Activated CD4-positive, alpha-beta T cell treated with anti-CD3 and anti-CD28 coated beads, Interleukin-2, amount 10 ng/mL, durations not matched to agents 24 days and 14 days (primary cell): ENCODE results near the gene ITGAE. TPM values are rescaled to one million over a fixed set of nuclear protein-coding genes. Genes with fewer than 3 reads are reported as not detected.
"Not testable (repeated sequence)": the region's sequence is repeated elsewhere in the genome, so short reads cannot be mapped to it uniquely, and the experiment has no call there.

Experiments used
- DNase-seq: peaks from one replicate; pipeline ENCODE4 v3.0.0; 2022
- H3K27ac Mint-ChIP-seq: one replicate; pipeline ENCODE4 v1.8.0; 2022; ENCODE audit warnings: mild to moderate bottlenecking, mixed read lengths
- H3K27me3 Mint-ChIP-seq: one replicate; pipeline ENCODE4 v1.8.0; 2022; ENCODE audit warnings: mixed read lengths
- H3K36me3 Mint-ChIP-seq: one replicate; pipeline ENCODE4 v1.8.0; 2022; ENCODE audit warnings: low read depth, mild to moderate bottlenecking, mixed read lengths
- H3K4me1 Mint-ChIP-seq: one replicate; pipeline ENCODE4 v1.8.0; 2021; ENCODE audit warnings: mixed read lengths
- H3K4me3 Mint-ChIP-seq: one replicate; pipeline ENCODE4 v1.8.0; 2022; ENCODE audit warnings: mild to moderate bottlenecking, moderate library complexity, mixed read lengths
- H3K9me3 Mint-ChIP-seq: one replicate; pipeline ENCODE4 v1.8.0; 2021; ENCODE audit warnings: mixed read lengths
- intact Hi-C: fragments of 100-400 bp; cut with micrococcal nuclease; formaldehyde crosslinking; loops from one replicate; pipeline ENCODE4 v1.15.1; 2023
- total RNA-seq: library from RNA; stranded (reverse); gene quantifications from 2 replicates; pipeline ENCODE4 v1.2.3, GENCODE V29; 2022

ITGAE gene
- total RNA-seq, 1 donor from 2014 or later = 33.9 TPM

GRCh38 chr17:3730881-3731429 lies 70.0 kb downstream of the ITGAE start:
- intact Hi-C loops = no loop called here
- Mint-ChIP-seq H3K27ac (peak overlapping the region; percentile 6), H3K4me1 (peaks cover 14% of the 10 kb centered on the region), H3K4me3 (no peak overlapping the region), H3K27me3 (no peaks in the 10 kb centered on the region), H3K9me3 (no peaks in the 10 kb centered on the region), H3K36me3 (peaks cover 20% of the 10 kb centered on the region)
- DNase-seq = no peak

GRCh38 chr17:3729881-3730280 lies 71.1 kb downstream of the ITGAE start:
- no peak for DNase-seq
- no peak overlapping the region for H3K27ac Mint-ChIP-seq
- no peaks in the 10 kb centered on the region for H3K27me3 Mint-ChIP-seq
- no peaks in the 10 kb centered on the region for H3K9me3 Mint-ChIP-seq
- intact Hi-C loops = no loop called here
- peaks cover 30% of the 10 kb centered on the region for H3K36me3 Mint-ChIP-seq
- H3K4me3 Mint-ChIP-seq = no peak overlapping the region
- peaks cover 25% of the 10 kb centered on the region for H3K4me1 Mint-ChIP-seq

- H3K27me3 Mint-ChIP-seq, DNase-seq, H3K27ac Mint-ChIP-seq, intact Hi-C loops, H3K4me3 Mint-ChIP-seq, H3K9me3 Mint-ChIP-seq: not testable (repeated sequence)
- Mint-ChIP-seq H3K4me1 (peaks cover 27% of the 10 kb centered on the region), H3K36me3 (peaks cover 36% of the 10 kb centered on the region)
These were observed 72.9 kb downstream of the ITGAE start for GRCh38 chr17:3728099-3728498.

GRCh38 chr17:3727041-3727440 lies 73.9 kb downstream of the ITGAE start:
- no peak overlapping the region for H3K27ac Mint-ChIP-seq
- no peak for DNase-seq
- peak overlapping the region; percentile 2 for H3K4me3 Mint-ChIP-seq
- H3K4me1 Mint-ChIP-seq = peaks cover 29% of the 10 kb centered on the region
- H3K27me3 Mint-ChIP-seq = no peaks in the 10 kb centered on the region
- intact Hi-C loops = no loop called here
- H3K9me3 Mint-ChIP-seq = no peaks in the 10 kb centered on the region
- H3K36me3 Mint-ChIP-seq = peaks cover 45% of the 10 kb centered on the region

- intact Hi-C loops = loop anchor here (5.0 kb wide), 1 partner anchor 238 kb away; the partner anchor contains the start of gene ATP2A3
- Mint-ChIP-seq H3K9me3 (no peaks in the 10 kb centered on the region), H3K36me3 (peaks cover 61% of the 10 kb centered on the region), H3K27me3 (no peaks in the 10 kb centered on the region), H3K27ac (peak overlapping the region; percentile 68), H3K4me1 (peaks cover 43% of the 10 kb centered on the region), H3K4me3 (peak overlapping the region; percentile 87)
- no peak for DNase-seq
These were observed 76.5 kb downstream of the ITGAE start for GRCh38 chr17:3724378-3725077.

- Mint-ChIP-seq H3K4me1 (peaks cover 45% of the 10 kb centered on the region), H3K27ac (peak within 1 kb of the TSS; percentile 68), H3K4me3 (peak within 1 kb of the TSS; percentile 87), H3K36me3 (peaks cover 60% of the 10 kb centered on the region), H3K9me3 (no peaks in the 10 kb centered on the region), H3K27me3 (no peaks in the 10 kb centered on the region)
- intact Hi-C loops = loop anchor here (1.0 to 5.0 kb wide), 3 partner anchors 12 to 239 kb away; partner anchors contain the start of gene ATP2A3
- peak; percentile 98 for DNase-seq
These were observed 77.2 kb downstream of the ITGAE start, which contains the start of gene HASPIN for GRCh38 chr17:3723556-3724377. Gene HASPIN (plus strand): TSS chr17:3723903. CDS start chr17:3723936, 33 bp downstream.

DNA sequence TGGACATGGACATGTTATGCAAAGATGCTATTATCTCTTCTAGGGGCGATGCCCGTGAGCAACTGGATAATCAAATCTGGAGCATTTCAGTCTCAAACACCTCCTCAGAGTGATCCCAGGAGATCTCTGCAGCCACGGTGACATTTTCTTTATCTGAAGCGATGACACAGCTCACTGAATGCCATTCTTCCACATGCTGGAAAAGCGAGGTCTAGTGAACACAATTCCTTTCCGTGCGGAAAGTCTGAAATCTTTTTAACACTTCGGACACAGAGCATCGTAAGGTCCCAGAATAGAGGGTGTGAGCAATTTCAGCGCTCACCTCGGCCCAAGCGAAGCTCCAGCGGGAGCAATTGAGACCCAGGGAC lies 77.8 kb downstream of the ITGAE start:
- intact Hi-C loops = loop anchor here (1.0 to 5.0 kb wide), 3 partner anchors 12 to 239 kb away; partner anchors contain the start of gene ATP2A3
- Mint-ChIP-seq H3K9me3 (no peaks in the 10 kb centered on the region), H3K4me1 (peaks cover 49% of the 10 kb centered on the region), H3K27ac (peak overlapping the region; percentile 68), H3K36me3 (peaks cover 66% of the 10 kb centered on the region), H3K4me3 (peak overlapping the region; percentile 87), H3K27me3 (no peaks in the 10 kb centered on the region)
- DNase-seq = no peak

DNA sequence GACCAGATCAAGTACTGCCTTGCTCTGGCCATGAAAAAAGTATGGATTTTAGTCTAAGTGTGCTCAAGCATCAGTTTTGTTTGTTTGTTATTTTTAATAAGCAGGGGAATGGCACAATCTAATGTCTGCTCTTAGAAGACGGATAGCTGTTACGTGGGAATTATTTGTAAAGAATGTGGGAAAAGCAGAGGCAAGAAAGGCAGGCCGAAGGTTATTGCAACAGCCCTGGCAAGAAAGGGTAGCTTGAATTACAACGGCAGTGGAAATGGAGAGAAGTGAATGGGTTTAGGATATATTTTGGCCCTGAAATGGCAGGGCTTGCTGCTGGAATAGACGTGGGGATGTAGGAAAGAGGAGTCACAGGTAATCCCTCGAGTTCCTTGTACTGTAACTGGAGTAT lies 78.3 kb downstream of the ITGAE start:
- Mint-ChIP-seq H3K4me3 (peak overlapping the region; percentile 87), H3K27me3 (no peaks in the 10 kb centered on the region), H3K9me3 (no peaks in the 10 kb centered on the region), H3K4me1 (peaks cover 50% of the 10 kb centered on the region), H3K36me3 (peaks cover 67% of the 10 kb centered on the region), H3K27ac (peak overlapping the region; percentile 68)
- DNase-seq = no peak
- intact Hi-C loops = loop anchor here (1.0 to 5.0 kb wide), 3 partner anchors 11 to 240 kb away; partner anchors contain the start of gene ATP2A3

GRCh38 chr17:3719265-3719664 lies 81.7 kb downstream of the ITGAE start:
- intact Hi-C loops = no loop called here
- no peaks in the 10 kb centered on the region for H3K27me3 Mint-ChIP-seq
- H3K4me1 Mint-ChIP-seq = peaks cover 53% of the 10 kb centered on the region
- H3K4me3 Mint-ChIP-seq = peak overlapping the region; percentile 17
- H3K36me3 Mint-ChIP-seq = peaks cover 74% of the 10 kb centered on the region
- H3K27ac Mint-ChIP-seq = no peak overlapping the region
- no peak for DNase-seq
- H3K9me3 Mint-ChIP-seq = no peaks in the 10 kb centered on the region

DNA sequence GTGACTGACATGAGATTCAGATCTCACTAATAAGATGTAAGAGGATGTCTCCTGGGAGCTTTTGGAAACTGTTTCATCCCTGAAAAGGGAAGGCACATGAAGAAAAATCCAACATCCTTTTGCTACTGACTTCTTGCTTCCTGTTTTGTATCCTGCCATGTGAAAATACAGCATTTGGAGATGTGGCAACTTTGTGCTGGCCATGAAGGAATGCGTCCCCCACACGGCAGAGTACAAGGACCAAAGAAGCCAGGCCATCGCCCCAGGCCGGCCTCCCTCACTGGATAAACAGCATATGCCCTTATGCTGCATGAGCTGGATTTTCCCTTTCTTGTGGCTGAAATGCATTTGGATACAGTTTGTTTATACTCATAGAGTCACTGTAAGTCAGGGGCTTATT lies 82.8 kb downstream of the ITGAE start:
- DNase-seq = no peak
- Mint-ChIP-seq H3K27ac (peak overlapping the region; percentile 12), H3K27me3 (no peaks in the 10 kb centered on the region), H3K4me3 (no peak overlapping the region), H3K36me3 (peaks cover 78% of the 10 kb centered on the region), H3K9me3 (no peaks in the 10 kb centered on the region), H3K4me1 (peaks cover 56% of the 10 kb centered on the region)
- intact Hi-C loops = no loop called here

GRCh38 chr17:3715296-3715695 lies 85.7 kb downstream of the ITGAE start:
- intact Hi-C loops = no loop called here
- DNase-seq = no peak
- peak overlapping the region; percentile 78 for H3K27ac Mint-ChIP-seq
- peaks cover 63% of the 10 kb centered on the region for H3K4me1 Mint-ChIP-seq
- H3K4me3 Mint-ChIP-seq = peak overlapping the region; percentile 45
- no peaks in the 10 kb centered on the region for H3K9me3 Mint-ChIP-seq
- H3K27me3 Mint-ChIP-seq = no peaks in the 10 kb centered on the region
- peaks cover 75% of the 10 kb centered on the region for H3K36me3 Mint-ChIP-seq

GRCh38 chr17:3712811-3713463 lies 88.1 kb downstream of the ITGAE start:
- intact Hi-C loops = no loop called here
- peak overlapping the region; percentile 71 for H3K4me3 Mint-ChIP-seq
- peaks cover 59% of the 10 kb centered on the region for H3K36me3 Mint-ChIP-seq
- H3K9me3 Mint-ChIP-seq = no peaks in the 10 kb centered on the region
- no peaks in the 10 kb centered on the region for H3K27me3 Mint-ChIP-seq
- DNase-seq = peak; percentile 78
- H3K4me1 Mint-ChIP-seq = peaks cover 64% of the 10 kb centered on the region
- H3K27ac Mint-ChIP-seq = peak overlapping the region; percentile 89

- Mint-ChIP-seq H3K36me3 (peaks cover 43% of the 10 kb centered on the region), H3K9me3 (no peaks in the 10 kb centered on the region), H3K4me3 (peak overlapping the region; percentile 59)
These were observed 90.0 kb downstream of the ITGAE start for GRCh38 chr17:3710951-3711383.

More at GRCh38 chr17:3710951-3711383, 90.0 kb downstream of the ITGAE start:
- intact Hi-C loops = loop anchor here (1.0 to 2.0 kb wide), 5 partner anchors 12 to 74 kb away; partner anchors contain the start of genes CTNS, EMC6, HASPIN and P2RX5
- Mint-ChIP-seq H3K4me1 (peaks cover 51% of the 10 kb centered on the region), H3K27me3 (no peaks in the 10 kb centered on the region), H3K27ac (peak overlapping the region; percentile 85)
- DNase-seq = peak; percentile 94
